Body of pancreas (tissue), 4 donors: ENCODE measurements around the gene ASB15.

ENCODE experiments used
- CTCF ChIP-seq, 7 experiments: fragments of 450-650 bp in 4 of 7; fragments of 200-600 bp in 3 of 7; sonication (generic) in 3 of 7; IDR thresholded peaks; one replicate each; pipeline ENCODE4 v1.5.1; 2016 to 2019; ENCODE audit warnings: antibody characterized with exemption in 7 of 7
- POLR2A ChIP-seq, 3 donors: fragments of 450-650 bp; IDR thresholded peaks; one replicate each; pipeline ENCODE4 v1.6.1; 2016; ENCODE audit warnings: antibody characterized with exemption in 3 of 3, mild to moderate bottlenecking in 2 of 3

GRCh38 chr7:123663200-123663599, 61.6 kb downstream of the ASB15 start:
- TF ChIP-seq CTCF (IDR thresholded peaks at IDR 0.05) (no peak), POLR2A (IDR thresholded peaks at IDR 0.05) (no peak)
